Activated naive CD8-positive, alpha-beta T cell treated with anti-CD3 and anti-CD28 coated beads, Interleukin-2, amount 50 U/mL, for 16 hours (primary cell): ENCODE results near the gene NFKBIA.
"Not testable (repeated sequence)": the region's sequence is repeated elsewhere in the genome, so short reads cannot be mapped to it uniquely, and the experiment has no call there.

ENCODE experiments used
- DNase-seq: peaks from one replicate; pipeline ENCODE4 v3.0.0-alpha.2; 2020; ENCODE audit warnings: low read depth, low spot score

The NFKBIA gene

DNA sequence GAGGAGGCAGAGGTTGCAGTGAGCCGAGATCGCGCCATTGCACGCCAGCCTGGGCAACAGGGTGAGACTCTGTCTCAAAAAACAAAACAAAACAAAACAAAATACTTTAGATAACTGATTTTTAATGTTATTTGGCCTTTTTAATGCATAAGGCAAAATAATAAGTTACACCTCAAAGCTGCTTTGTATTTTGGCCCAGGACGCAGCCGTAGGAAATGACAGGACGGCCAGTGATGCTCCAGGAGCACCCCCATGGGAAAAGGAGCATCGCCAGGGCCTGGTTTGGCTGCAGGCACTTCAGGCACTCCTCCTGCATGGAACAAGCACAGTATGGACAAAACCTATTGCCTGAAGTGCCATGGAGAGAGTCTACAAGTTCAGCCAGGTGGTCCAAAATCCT lies 3.5 kb upstream of the NFKBIA start:
- DNase-seq = no peak

DNA sequence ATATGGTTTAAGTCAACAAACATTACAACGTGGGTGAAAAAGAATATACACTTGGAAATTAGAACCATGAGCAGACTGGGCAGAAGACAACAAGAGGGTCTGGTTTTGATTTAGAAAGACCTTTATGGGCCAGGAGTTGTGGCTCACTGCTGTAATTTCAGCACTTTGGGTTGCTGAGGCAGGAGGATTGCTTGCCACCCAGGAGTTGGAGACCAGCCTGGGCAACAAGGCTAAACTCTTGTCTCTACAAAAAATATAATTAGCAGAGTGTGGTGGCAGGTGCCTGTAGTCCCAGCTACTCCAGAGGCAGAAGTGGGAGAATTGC lies 2.7 kb upstream of the NFKBIA start:
- DNase-seq = no peak

DNA sequence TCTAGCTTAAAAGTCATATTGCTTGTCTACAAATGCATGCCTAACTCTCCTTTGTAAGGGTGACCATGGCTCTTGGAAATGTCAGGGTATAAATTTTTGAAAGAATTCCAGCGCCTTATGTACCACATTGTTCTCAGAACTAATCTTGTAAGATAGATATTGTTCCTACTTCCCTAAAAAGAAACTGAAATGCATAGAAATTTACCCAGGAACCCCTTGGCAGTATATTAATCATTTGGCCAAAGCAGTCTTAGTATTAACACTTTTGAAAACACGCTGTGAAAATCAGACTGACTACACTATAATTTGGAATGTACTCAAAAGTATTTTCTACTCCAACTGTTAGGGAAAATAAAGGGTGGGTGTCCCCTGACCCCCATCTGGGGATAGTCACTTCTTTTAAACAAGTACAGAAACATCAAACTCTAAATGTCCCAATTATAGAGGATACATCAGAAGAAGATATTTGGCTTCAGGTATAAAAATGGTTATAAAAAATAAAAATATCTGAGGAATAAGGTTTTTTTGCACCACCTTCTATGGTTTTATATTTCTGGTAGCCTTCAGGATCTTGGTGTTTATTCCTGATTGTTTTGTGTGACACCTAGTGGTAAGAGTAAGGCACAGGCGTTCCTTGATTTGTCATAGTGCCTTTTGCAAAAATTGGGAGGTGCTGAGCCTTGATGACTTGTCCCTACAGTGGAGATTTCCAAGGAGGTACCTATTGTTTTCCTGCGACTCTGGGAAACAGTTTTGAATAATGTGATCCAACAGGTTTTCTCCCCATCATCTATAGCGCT lies 2.2 kb upstream of the NFKBIA start:
- DNase-seq = no peak

DNA sequence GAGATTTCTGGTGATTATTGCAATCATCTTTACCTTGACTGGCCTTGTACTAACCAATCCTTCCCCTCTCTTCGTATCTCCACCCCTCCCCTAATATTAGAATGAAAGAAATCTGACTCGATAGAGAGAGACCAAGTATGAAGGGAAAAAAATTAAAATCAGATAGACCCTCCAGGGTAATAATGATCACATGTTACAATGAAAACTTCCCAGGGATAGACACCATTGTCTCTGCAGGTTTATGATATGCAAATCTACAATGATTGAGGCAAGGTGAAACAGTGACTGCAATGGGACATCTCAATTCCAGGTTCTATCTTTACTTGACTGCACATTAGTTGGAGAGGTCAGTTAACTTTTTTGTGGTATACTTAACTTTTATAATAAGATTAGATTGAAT lies 1.5 kb upstream of the NFKBIA start:
- no peak for DNase-seq

DNA sequence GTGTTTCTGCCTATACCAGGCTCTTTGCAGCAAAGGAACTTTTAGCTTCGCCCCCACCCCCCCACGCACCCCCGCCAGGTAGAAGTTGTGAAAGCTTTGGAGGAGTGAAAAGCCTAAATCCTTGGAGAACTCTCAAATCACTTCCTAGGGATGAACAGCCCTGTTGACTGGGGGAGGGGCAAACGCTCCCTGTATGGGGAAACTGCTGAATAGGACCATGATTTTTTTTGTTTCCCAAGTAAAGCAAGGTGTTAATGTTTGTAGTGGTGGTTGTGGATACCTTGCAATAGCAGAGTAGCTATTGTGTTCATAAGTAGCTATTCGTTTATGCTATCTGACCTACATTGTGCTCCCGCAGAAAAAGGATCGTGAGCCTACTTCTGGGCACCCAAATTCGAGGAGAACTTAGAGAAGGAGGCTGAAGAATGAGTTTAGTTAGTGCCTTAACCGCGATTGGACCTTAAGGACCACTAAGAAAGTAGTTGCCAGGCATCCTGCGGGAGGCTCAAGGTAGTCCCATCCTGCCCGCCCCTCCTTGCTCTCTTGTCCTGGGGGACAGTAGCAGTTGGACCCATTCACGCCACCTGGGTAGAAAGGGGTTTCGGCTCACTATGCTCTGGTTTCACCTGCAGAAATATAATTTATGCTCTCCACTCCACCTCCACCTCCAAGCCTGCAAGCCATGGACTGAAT lies 901 bp upstream of the NFKBIA start:
- DNase-seq = no peak

DNA sequence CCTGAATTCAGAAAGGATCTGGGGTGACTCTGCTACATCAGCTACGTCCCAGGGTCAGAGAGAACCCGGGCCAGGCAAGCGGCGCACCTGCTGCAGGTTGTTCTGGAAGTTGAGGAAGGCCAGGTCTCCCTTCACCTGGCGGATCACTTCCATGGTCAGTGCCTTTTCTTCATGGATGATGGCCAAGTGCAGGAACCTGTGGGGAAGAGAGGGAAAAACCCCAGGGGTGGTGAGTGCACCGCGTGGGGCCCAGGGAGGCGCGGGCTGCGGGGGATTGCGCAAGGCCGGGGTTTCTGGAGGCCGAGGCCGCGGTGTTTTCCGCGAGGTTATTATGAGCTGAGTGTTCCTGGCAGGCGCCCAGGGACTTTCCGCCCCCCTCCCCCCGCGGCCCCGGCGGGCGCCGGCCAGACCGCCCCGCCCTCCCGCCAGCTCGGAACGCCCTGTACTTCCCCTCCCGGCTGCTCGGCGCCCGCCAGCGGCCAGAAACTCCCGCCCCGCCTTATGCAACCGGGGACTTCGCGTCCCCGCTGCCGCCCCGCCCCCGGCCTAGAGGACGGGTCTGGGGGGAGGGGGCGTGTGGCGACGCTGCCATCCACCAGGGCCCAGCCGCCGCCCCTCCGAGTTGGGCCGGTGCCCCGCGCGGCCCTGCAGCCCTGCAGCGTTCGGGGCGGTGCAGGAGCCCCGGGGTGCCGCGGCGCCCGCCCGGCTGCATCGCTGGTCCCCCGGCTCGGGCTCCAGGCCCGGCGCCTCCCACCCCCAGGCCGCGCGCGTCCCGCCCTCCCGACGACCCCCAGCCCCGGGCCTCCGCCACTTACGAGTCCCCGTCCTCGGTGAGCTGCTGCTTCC lies 723 bp downstream of the NFKBIA start:
- peak; percentile 95 for DNase-seq

DNA sequence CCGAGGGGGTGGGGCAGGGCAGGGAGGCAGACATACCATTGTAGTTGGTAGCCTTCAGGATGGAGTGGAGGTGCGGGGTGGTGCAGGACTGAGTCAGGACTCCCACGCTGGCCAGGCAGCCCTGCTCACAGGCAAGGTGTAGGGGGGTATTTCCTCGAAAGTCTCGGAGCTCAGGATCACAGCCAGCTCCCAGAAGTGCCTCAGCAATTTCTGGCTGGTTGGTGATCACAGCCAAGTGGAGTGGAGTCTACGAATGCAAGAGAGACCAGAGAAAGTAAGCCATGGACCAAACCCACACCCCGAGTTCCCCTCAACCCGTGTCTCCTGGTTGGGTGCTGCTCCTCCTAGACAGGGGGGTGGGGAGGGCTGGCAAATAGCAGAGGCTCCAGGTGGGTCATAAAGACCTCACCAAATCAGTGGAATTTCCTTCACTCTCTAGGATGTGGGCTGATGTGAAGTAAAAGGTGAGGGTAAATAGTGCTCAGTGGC lies 1.4 kb downstream of the NFKBIA start:
- DNase-seq = no peak

DNA sequence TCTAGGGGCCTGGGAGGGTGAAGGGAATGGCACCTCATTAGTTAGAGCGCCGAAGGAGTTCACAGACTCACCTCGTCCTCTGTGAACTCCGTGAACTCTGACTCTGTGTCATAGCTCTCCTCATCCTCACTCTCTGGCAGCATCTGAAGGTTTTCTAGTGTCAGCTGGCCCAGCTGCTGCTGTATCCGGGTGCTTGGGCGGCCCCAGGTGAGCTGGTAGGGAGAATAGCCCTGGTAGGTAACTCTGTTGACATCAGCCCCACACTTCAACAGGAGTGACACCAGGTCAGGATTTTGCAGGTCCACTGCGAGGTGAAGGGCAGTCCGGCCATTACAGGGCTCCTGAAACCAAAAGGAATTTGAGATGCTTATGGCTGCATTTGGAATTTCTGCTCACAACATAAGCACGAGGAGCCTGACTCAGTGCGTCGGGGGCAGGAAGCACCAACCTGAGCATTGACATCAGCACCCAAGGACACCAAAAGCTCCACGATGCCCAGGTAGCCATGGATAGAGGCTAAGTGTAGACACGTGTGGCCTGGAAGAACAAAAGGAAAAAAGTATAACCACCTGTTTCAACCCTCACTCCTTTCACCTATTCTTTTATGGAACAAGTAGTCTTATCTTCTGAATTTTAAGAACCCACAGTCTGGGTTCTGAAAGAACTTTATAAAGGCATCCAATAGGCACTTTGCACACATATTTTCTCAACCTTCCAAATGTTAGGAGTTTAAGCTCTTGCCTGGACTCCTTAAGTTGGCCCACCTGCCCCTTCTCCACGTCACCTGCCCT lies 2.0 kb downstream of the NFKBIA start:
- no peak for DNase-seq

DNA sequence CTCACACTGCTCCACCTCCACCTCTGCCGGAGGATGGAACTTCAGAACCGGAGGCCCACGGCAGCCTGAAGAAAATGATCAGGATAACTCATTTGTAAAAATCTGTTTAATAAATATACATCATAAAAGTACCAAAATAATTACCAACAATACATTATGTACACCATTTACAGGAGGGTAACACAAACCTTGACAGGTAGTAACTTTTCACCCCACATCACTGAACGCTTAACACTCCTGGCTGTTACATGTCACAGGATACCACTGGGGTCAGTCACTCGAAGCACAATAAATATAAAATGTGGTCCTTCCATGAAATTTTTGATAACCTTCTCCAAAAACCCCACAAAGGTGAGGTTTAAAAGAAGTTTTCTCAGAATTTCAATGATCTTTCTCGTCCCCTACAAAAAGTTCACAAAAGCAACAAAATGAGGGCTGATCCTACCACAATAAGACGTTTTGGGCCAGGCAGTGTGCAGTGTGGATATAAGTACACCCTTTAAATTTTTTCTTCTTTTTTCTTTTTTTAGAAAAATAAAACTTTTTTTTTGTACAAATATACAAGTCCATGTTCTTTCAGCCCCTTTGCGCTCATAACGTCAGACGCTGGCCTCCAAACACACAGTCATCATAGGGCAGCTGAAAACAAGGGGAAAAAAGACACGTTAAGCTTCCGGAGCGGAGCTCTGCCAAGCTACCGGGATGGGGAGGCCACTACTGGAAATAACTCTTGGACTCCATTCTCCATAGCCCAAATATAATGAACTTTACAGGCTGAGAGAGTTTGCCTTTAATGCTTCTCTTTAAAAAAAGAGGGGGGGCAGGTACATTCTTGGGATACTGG lies 2.9 kb downstream of the NFKBIA start:
- no peak for DNase-seq

DNA sequence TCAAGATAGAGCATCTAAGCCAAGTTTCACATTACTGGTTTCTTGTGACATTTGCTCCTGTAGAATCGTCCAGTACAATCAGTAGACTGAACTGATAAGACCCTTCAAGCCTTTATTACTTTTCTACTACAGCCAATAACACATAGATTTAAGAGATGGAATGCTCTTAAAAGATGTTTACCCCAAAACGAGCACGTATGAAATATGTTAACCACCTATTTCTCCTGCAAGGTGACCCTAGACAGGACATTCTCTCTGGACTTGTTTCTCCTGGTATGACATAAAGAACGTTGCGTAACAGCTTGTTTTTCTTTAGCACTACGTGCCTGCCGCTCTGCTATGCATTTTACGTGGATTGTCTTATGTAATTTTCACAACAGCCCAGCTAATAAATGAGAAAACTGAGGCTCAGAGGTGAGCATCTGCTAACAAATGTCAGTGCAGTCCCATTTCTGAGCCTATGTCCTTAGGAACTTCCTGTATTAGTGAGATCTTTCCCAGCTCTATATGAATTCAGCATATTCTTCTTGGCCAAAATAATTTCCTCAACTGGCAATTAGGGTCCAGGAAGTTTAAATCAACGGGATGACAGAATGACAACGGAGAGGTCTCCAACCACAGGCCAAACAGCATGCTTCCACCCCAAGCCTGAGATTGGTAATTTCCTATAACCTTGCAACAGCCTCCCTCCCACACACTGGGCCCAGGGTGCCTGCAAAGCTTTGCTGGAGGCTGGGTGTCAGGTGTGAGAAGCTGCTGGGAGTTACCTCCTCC lies 3.7 kb downstream of the NFKBIA start:
- DNase-seq = peak; percentile 33

DNA sequence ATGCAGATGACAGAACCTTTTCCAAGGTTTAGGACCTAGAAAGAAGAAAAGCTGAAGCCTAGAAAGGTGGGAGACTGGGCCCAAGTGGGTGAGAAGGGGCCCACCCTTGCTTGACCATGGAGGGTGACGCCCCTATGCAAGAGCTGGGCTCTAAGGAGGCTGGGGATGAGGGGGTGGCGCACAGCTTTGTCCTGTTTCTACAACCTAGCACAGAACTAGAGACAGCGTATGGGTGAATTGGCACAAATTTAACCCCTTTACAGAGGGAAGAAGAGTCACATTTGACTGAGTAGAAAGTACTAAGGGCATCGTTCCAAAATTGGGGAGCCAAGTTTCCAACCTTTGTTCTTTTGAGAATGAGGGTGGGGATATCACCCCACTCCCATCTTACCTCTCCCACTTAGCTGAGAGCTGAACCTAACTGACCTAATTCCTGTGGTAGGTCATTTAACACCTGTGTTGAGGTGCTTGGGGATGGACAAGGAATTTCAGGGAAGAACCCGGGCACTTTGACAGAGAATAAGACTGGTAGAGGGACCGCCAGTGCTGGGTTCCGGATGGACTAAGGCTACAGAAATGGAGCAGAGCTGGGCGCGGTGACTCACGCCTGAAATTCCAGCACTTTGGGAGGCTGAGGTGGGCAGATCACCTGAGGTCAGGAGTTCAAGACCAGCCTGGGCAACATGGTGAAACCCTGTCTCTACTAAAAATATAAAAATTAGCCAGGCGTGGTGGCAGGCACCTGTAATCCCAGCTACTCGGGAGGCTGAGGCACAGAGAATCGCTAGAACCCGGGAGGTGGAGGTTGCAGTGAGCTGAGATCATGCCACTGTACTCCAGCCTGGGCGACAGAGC lies 5.2 kb downstream of the NFKBIA start:
- DNase-seq = no peak

DNA sequence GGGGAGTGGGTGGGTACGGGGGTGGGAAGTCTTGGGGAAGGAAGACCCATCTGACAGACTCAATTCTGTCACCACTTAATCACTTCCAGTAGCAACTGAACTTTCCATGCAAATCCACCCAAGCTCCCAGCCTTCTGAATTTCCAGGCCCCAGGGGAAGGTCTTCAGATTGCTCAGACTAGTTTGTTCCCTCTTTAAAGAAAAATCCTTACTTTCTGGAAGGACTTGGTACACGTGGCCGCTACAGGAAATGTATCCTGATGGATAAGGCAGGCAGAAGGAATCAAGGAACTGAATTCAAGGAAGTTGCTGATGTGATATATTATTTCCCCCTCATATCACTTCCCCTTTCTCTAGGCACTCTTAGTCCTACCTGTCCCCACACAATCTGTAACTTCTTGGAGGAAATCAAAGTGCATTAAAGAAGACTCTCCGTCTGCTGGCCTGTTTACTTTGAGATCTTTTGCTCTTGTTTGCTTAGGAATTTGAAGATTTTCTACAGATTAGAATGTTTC lies 6.4 kb downstream of the NFKBIA start:
- no peak for DNase-seq

DNA sequence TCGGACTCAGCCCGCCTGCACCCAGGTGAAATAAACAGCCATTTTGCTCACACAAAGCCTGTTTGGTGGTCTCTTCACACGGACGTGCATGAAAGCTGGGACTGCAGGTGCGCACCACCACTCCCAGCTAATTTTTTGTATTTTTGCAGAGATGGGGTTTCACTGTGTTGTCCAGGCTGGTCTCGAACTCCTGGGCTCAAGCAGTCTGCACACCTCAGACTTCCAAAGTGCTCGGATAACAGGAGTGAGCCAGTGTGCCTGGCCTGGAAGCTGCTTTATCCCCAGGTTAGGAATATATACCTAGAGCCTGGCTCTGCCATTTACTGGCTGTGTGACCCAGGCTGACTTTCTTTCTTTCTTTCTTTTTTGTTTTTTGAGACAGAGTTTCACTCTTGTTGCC lies 7.9 kb downstream of the NFKBIA start:
- not testable (repeated sequence) for DNase-seq

DNA sequence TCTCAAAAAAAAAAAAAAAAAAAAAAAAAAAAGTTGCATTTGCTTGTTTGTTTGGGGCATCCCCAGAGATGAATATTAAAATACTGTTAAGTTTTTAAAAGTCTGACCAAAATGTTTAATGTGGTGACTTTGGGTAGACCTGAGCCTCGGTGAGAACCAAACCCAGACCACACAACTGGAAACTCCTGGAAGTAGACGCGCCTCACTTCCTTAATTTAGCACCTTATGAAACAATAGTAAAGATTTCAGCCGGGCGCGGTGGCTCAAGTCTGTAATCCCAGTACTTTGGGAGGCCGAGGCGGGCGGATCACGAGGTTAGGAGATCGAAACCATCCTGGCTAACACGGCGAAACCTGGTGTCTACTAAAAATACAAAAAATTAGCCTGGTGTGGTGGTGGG lies 9.3 kb downstream of the NFKBIA start:
- DNase-seq = no peak

DNA sequence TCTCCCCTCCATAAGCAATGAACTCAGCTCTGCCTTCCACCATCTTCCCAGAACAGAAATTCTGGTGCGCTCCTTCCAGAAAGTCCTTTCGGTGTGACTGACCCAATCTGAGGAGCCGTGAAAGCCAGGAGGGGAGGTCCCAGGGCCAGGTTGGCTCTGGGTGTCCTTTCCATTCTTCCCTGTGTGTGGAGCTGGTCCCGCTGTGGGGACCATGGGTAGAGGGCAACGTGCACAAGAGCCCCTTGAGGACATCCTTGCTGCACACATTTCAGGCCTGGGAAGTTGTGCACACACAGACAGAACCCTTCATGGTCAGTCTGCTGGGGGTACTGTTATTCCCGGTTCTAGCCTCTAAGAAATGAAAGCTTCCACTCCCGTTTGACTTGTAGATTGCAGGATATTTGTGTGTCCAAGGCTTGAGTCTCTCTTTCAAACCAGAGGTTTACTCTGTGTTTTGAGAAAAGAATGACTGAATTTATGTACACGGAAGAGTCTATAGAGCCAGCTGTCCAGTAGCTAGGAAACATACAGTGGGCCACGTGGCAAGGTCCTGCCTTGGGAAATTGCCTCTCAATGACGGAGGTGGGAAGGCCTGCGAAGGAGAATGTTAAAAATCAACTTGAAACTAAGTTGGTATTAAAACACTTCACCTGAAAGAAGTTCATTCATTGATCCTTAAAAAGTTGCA lies 10.1 kb downstream of the NFKBIA start:
- DNase-seq = no peak

DNA sequence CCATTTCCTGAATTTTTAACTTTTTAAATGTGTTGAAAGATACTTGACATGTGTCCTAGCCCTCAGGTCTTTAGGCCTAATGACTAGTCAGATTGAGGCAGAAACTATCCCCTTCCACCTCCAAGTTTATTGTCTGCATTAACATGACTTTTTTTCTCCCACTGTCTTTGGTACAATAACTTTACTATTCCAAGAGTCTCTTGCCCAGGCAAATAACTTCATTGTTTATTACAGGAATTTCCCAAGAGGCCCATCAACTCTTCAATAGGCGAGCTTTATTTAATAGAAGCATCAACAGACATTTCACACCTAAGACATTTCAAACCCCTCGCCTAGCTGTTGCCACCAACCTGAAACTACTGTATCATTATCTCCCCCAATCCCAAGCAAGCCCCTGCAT lies 10.7 kb downstream of the NFKBIA start:
- DNase-seq = no peak

DNA sequence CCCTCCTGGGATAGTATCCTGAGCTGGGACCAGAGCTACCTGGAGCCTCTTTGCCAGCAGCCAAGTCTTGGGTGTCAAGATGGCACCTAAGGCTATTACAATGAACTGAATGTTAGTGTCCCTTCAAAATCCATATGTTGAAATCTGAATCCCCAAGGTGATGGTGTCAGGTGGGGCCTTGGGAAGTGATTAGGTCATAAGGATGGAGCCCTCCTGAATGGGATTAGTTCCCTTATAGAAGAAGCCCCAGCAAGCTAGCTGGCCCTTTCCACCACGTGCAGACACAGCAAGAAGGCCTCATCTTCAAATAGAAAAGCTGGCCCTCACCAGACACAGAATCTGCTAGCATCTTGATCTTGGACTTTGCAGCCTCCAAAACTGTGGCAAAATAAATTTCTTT lies 12.4 kb downstream of the NFKBIA start:
- no peak for DNase-seq

DNA sequence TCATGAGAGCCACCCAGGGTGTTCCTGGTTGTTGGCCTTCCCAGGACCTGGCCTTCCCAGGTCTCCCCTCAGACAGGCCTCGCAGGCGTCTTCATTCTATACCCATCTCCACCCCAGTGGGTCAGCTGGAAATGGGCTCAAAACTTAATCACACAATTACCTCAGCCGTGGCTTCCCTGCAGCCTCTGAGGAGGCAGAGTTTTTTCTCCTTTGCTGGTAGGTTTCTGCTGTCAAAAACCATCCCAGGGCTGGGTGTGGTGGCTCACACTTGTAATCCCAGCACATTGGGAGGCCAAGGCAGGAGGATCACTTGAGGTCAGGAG lies 13.2 kb downstream of the NFKBIA start:
- DNase-seq = no peak
